Loucy (cell line): ENCODE data around the gene VDAC1.

Experiments used
- H2AFZ ChIP-seq: fragments of 200-600 bp; sonication (generic); 2 replicates; pipeline ENCODE4 v1.6.0; 2016; ENCODE audit warnings: antibody characterized with exemption, mild to moderate bottlenecking, low read length, moderate library complexity
- H3F3A ChIP-seq: fragments of 200-600 bp; 2 replicates; pipeline ENCODE4 v1.6.0; 2016; ENCODE audit warnings: antibody characterized with exemption, low read depth, mild to moderate bottlenecking
- H3K27me3 ChIP-seq: fragments of 200-600 bp; sonication (generic); 2 replicates; pipeline ENCODE4 v1.6.1; 2014; ENCODE audit warnings: low read length, mild to moderate bottlenecking; ENCODE audit not compliant: insufficient read depth, poor library complexity, severe bottlenecking
- H3K36me3 ChIP-seq: fragments of 200-600 bp; sonication (generic); 2 replicates; pipeline ENCODE4 v1.6.1; 2016; ENCODE audit warnings: low read length; ENCODE audit not compliant: insufficient read depth
- H3K4me1 ChIP-seq: fragments of 200-600 bp; sonication (generic); 2 replicates; pipeline ENCODE4 v1.5.1; 2014; ENCODE audit warnings: low read length, mild to moderate bottlenecking; ENCODE audit not compliant: insufficient read depth, poor library complexity, severe bottlenecking
- H3K4me2 ChIP-seq: fragments of 200-600 bp; sonication (generic); 2 replicates; pipeline ENCODE4 v1.6.0; 2014; ENCODE audit warnings: antibody characterized with exemption, low read length, low read depth, mild to moderate bottlenecking; ENCODE audit not compliant: poor library complexity, severe bottlenecking
- H3K4me3 ChIP-seq: fragments of 200-600 bp; sonication (generic); 2 replicates; pipeline ENCODE4 v1.5.1; 2014; ENCODE audit warnings: low read length, mild to moderate bottlenecking, mixed read lengths; ENCODE audit not compliant: poor library complexity, severe bottlenecking
- H3K79me2 ChIP-seq: fragments of 200-600 bp; sonication (generic); 2 replicates; pipeline ENCODE4 v1.6.1; 2014; ENCODE audit warnings: low read length; ENCODE audit not compliant: insufficient read depth
- H3K9ac ChIP-seq: fragments of 200-600 bp; sonication (generic); 2 replicates; pipeline ENCODE4 v1.6.0; 2014; ENCODE audit warnings: mild to moderate bottlenecking, low read depth, low read length, moderate library complexity; ENCODE audit not compliant: poor library complexity, severe bottlenecking
- H3K9me2 ChIP-seq: fragments of 200-600 bp; sonication (generic); replicated peaks from 2 replicates; pipeline ENCODE4 v1.6.1; 2016; ENCODE audit warnings: low read depth, low read length, mixed read lengths
- H3K9me3 ChIP-seq: fragments of 200-600 bp; sonication (generic); 2 replicates; pipeline ENCODE4 v1.6.1; 2014; ENCODE audit warnings: mild to moderate bottlenecking, antibody characterized with exemption, low read length, low read depth; ENCODE audit not compliant: insufficient read depth
- H4K20me1 ChIP-seq: fragments of 200-600 bp; sonication (generic); 2 replicates; pipeline ENCODE4 v1.6.0; 2014; ENCODE audit warnings: antibody characterized with exemption, low read length, mild to moderate bottlenecking; ENCODE audit not compliant: insufficient read depth, poor library complexity, severe bottlenecking
- CTCF ChIP-seq: fragments of 200-600 bp; sonication (generic); conservative IDR thresholded peaks from 2 replicates; pipeline ENCODE4 v1.5.1; 2014; ENCODE audit warnings: mild to moderate bottlenecking, antibody characterized with exemption, low read length
- EZH2phosphoT487 ChIP-seq: fragments of 200-600 bp; IDR thresholded peaks from 2 replicates; pipeline ENCODE4 v1.6.1; 2018; ENCODE audit warnings: antibody characterized with exemption, mild to moderate bottlenecking, moderate library complexity, borderline replicate concordance

Gene VDAC1

GRCh38 chr5:133921979-133922378 lies 82.8 kb downstream of the VDAC1 start:
- H4K20me1 ChIP-seq: no peaks in the 10 kb centered on the region
- H3K27me3 ChIP-seq: no peaks in the 10 kb centered on the region
- no peaks in the 10 kb centered on the region for H3K9me3 ChIP-seq
- no peak overlapping the region for H3K9ac ChIP-seq
- H3K4me3 ChIP-seq: no peak overlapping the region
- no peak overlapping the region for H3K4me2 ChIP-seq
- no peaks in the 10 kb centered on the region for H3K4me1 ChIP-seq
- no peaks in the 10 kb centered on the region for H3K36me3 ChIP-seq
- H2AFZ ChIP-seq: no peak overlapping the region
- TF ChIP-seq CTCF: no peak
- no peak for TF ChIP-seq EZH2phosphoT487
- no peaks in the 10 kb centered on the region for H3K9me2 ChIP-seq
- no peaks in the 10 kb centered on the region for H3K79me2 ChIP-seq
- no peaks in the 10 kb centered on the region for H3F3A ChIP-seq
